Measurements from ENCODE around the gene PVALB.

PVALB gene

DNA sequence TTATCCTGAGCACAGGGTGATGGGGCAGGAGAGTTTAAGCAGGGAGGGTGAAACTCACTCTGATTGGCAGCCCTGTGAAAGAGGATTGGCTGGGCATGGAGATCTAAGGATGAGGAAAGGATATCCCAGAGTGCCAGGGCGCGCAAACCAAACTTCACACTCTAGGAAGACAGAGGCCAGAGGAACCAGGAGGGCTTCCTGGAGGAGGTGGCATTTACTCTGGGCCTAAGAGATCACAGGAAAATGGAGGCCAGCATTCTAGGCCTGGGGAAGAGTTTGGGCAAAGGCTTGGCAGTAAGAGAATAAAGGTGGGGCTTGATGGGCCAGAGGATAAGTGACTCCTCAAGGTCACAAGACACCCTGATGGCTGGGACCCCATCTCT is 43.6 kb upstream of the PVALB start:
- DNase-seq (ENCODE audit: insufficient read length, low spot score) (no peak), FAIRE-seq (no peak)
- TF ChIP-seq POU2F2 (IDR thresholded peaks at IDR 0.05; ENCODE audit: low read depth, low read length) (no peak), PAX5 (IDR thresholded peaks at IDR 0.05; ENCODE audit: insufficient read depth, low read length, severe bottlenecking) (no peak), POLR2A (IDR thresholded peaks at IDR 0.05; ENCODE audit: low read depth, low read length) (no peak), POLR2AphosphoS5 (IDR thresholded peaks at IDR 0.05; ENCODE audit: low read depth, low read length) (no peak), TAF1 (IDR thresholded peaks at IDR 0.05; ENCODE audit: low read depth, low read length) (no peak), SPI1 (IDR thresholded peaks at IDR 0.05; ENCODE audit: low read depth, low read length) (no peak)

DNA sequence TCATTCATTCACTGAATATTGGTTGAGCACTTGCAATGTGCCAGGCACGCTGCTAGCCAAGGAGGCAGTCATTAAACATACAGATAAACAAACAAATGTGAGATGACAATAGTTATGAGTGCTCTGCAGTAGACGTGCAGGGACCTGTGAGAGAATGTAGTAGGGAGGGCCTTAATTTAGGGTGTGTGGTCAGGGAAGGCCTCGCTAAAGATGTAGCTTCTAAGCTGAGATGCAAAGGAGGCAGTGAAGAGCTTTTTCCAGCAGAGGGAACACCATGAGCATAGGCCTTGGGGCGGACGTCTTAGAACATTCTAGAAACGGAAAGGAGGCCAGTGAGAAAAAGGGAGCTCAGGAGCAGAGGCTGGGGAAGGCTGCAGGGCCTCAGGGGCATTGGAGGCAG is 43.2 kb upstream of the PVALB start:
- TF ChIP-seq PAX5 (IDR thresholded peaks at IDR 0.05; ENCODE audit: insufficient read depth, low read length, severe bottlenecking) = no peak
- TF ChIP-seq SPI1 (IDR thresholded peaks at IDR 0.05; ENCODE audit: low read depth, low read length) = no peak
- TF ChIP-seq POU2F2 (IDR thresholded peaks at IDR 0.05; ENCODE audit: low read depth, low read length) = no peak
- no peak for TF ChIP-seq POLR2A (IDR thresholded peaks at IDR 0.05; ENCODE audit: low read depth, low read length)
- TF ChIP-seq TAF1 (IDR thresholded peaks at IDR 0.05; ENCODE audit: low read depth, low read length) = no peak
- TF ChIP-seq POLR2AphosphoS5 (IDR thresholded peaks at IDR 0.05; ENCODE audit: low read depth, low read length) = no peak
- DNase-seq (ENCODE audit: insufficient read length, low spot score) (no peak), FAIRE-seq (peak; percentile 77)

DNA sequence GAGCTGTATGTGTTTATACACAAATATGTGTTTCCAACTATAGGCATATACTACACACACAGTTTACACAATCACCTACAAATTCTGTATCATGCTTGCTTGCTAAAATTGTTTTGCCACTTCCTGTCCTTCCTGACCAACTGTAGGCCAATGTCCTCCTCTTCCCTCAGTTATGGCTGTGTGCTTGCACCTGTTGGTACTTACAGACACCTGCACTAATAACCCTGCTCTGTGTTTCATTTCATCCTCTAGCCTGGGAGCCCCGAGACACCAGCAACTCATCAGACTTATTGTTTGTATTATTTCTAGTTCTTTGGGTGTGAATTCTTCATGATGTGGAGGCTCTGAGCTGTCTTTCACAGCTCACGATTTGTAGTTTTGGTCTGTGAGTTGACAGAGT is 42.1 kb upstream of the PVALB start:
- no peak for DNase-seq (ENCODE audit: insufficient read length, low spot score)
- peak; percentile 67 for FAIRE-seq
- no peak for TF ChIP-seq TAF1 (IDR thresholded peaks at IDR 0.05; ENCODE audit: low read depth, low read length)
- TF ChIP-seq SPI1 (IDR thresholded peaks at IDR 0.05; ENCODE audit: low read depth, low read length) = no peak
- no peak for TF ChIP-seq POLR2AphosphoS5 (IDR thresholded peaks at IDR 0.05; ENCODE audit: low read depth, low read length)
- TF ChIP-seq POLR2A (IDR thresholded peaks at IDR 0.05; ENCODE audit: low read depth, low read length) = no peak
- TF ChIP-seq PAX5 (IDR thresholded peaks at IDR 0.05; ENCODE audit: insufficient read depth, low read length, severe bottlenecking) = no peak
- no peak for TF ChIP-seq POU2F2 (IDR thresholded peaks at IDR 0.05; ENCODE audit: low read depth, low read length)

DNA sequence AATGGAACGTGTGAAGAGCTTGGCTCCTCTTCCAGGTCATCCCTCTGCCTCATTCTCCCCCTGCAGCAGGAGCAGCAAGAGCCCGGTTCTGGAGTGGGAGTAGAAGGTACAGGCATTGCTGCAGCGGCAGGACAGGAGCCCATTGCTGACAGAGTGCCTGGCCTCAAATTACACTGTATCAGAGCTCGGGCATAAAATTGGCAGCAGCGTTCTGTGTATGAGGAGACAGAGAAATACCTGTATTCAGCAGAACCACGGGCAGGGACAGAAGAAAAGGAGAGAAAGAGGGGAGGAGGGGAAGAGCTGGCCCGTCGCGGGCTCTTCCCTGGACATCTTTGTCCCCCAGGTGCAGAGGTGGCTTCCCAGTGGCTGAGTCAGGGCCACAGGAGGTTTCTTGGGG is 41.3 kb upstream of the PVALB start:
- no peak for DNase-seq (ENCODE audit: insufficient read length, low spot score)
- TF ChIP-seq TAF1 (IDR thresholded peaks at IDR 0.05; ENCODE audit: low read depth, low read length) = no peak
- no peak for TF ChIP-seq POLR2AphosphoS5 (IDR thresholded peaks at IDR 0.05; ENCODE audit: low read depth, low read length)
- TF ChIP-seq PAX5 (IDR thresholded peaks at IDR 0.05; ENCODE audit: insufficient read depth, low read length, severe bottlenecking) = no peak
- TF ChIP-seq POLR2A (IDR thresholded peaks at IDR 0.05; ENCODE audit: low read depth, low read length) = no peak
- no peak for TF ChIP-seq POU2F2 (IDR thresholded peaks at IDR 0.05; ENCODE audit: low read depth, low read length)
- no peak for TF ChIP-seq SPI1 (IDR thresholded peaks at IDR 0.05; ENCODE audit: low read depth, low read length)
- no peak for FAIRE-seq

DNA sequence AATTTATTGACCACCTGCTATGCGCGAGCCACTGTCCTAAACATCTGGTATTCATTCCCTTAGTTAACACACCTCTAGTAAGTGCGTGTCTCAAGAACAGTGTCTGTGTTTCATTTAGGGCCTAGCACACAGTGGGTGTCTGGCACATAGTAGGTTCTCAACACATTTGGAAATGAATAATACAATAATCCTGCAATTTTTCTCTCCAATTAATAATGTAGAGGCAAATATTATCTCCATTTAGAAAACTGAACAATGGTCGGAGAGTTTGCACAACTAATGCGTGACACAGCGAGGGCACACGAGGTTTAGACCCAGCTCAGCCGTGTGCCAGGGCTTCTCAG is 39.9 kb upstream of the PVALB start:
- no peak for DNase-seq (ENCODE audit: insufficient read length, low spot score)
- no peak for FAIRE-seq
- no peak for TF ChIP-seq POLR2A (IDR thresholded peaks at IDR 0.05; ENCODE audit: low read depth, low read length)
- TF ChIP-seq SPI1 (IDR thresholded peaks at IDR 0.05; ENCODE audit: low read depth, low read length) = no peak
- TF ChIP-seq TAF1 (IDR thresholded peaks at IDR 0.05; ENCODE audit: low read depth, low read length) = no peak
- TF ChIP-seq PAX5 (IDR thresholded peaks at IDR 0.05; ENCODE audit: insufficient read depth, low read length, severe bottlenecking) = no peak
- TF ChIP-seq POLR2AphosphoS5 (IDR thresholded peaks at IDR 0.05; ENCODE audit: low read depth, low read length) = no peak
- TF ChIP-seq POU2F2 (IDR thresholded peaks at IDR 0.05; ENCODE audit: low read depth, low read length) = no peak

DNA sequence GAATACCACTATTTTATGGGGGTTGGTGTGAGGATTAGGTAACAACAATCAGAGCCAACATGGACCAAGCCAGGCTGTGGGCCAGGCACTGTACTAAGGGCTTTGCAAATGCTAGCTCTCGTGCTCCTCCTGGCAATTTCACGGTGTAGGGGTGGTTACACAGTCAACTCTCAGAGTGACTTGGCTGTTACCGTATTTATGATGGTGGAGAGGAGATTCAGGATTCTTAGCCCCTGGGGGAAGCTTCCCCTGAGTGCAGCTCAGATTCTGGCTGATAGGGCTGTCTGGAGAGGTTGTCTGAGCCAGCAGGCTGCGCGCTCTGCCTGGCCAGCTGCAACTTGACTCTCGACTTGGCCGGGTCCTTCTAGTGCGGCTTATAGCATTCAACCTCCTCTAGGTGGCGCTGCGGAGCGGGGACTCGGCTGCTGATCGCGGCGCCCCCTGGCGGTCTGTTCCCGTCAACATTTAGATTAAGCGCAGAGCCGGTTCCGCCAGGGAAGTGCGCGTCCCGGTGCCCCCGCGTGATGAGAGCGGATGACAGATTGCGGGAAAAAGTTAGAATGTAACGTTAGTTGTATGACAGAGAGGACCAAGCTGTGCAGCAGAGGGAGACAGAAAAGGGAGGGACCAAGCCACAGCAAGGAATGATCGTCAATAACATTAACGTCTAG is 39.4 kb upstream of the PVALB start:
- FAIRE-seq (peak; percentile 99), DNase-seq (ENCODE audit: insufficient read length, low spot score) (peak; percentile 50)
- TF ChIP-seq SPI1 (IDR thresholded peaks at IDR 0.05; ENCODE audit: low read depth, low read length) (0 out of 2 replicates have a peak, but pooled peaks have one; percentile 28), POU2F2 (IDR thresholded peaks at IDR 0.05; ENCODE audit: low read depth, low read length) (0 out of 2 replicates have a peak, but pooled peaks have one; percentile 57), PAX5 (IDR thresholded peaks at IDR 0.05; ENCODE audit: insufficient read depth, low read length, severe bottlenecking) (peak; percentile 54), POLR2A (IDR thresholded peaks at IDR 0.05; ENCODE audit: low read depth, low read length) (no peak), TAF1 (IDR thresholded peaks at IDR 0.05; ENCODE audit: low read depth, low read length) (no peak), POLR2AphosphoS5 (IDR thresholded peaks at IDR 0.05; ENCODE audit: low read depth, low read length) (no peak)

DNA sequence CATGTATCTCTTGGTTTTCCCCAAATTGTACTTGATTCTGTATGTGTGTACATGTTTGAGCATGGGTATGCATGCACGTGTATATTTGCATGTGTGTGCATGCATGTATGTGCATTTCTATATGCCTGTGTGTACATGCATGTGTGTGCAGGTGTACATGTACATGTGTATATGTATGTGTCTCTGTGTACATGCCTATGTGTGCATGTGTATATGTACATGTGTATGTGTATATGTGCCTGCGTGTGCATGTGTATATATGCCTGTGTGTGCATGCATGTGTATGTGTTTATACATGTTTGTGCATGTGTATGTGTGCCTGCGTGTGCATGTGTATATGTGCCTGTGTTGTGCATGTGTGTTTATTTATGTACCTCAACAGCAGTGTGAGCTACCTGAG is 38.6 kb upstream of the PVALB start:
- DNase-seq (ENCODE audit: insufficient read length, low spot score) (no peak), FAIRE-seq (no peak)
- TF ChIP-seq POLR2AphosphoS5 (IDR thresholded peaks at IDR 0.05; ENCODE audit: low read depth, low read length) (no peak), POLR2A (IDR thresholded peaks at IDR 0.05; ENCODE audit: low read depth, low read length) (no peak), POU2F2 (IDR thresholded peaks at IDR 0.05; ENCODE audit: low read depth, low read length) (no peak), SPI1 (IDR thresholded peaks at IDR 0.05; ENCODE audit: low read depth, low read length) (no peak), TAF1 (IDR thresholded peaks at IDR 0.05; ENCODE audit: low read depth, low read length) (no peak), PAX5 (IDR thresholded peaks at IDR 0.05; ENCODE audit: insufficient read depth, low read length, severe bottlenecking) (no peak)

DNA sequence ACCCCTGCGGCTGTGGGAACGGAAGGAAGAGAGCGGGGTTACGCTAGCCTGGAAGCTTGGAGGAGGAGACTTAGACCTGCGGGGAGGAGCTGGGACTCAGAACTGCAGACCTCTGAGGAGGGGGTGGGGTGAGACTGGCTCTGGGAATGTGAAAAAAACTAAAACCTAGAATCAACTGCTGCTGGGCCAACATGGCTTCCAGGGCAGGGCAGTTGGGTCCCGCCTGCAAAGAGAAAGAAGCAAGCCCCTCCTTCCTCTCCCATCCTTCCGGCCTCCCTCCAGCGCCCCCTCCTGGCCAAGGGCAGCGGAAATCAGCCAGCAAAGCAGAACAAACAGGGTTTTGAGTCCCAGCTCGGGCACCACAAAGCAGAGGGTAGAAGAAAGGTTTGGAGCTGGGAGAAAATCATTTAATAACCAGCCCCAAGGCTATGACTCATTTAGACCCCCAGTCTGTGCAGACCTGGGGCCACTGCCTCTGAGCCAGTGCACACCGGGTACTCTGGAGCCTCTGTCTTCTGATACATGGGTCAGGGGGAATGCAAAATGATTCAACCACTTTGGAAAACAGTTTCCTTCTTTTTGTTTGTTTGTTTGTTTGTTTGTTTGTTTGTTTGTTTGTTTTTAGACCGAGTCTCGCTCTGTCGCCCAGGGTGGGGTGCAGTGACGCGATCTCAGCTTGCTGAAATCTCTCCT is 36.7 kb upstream of the PVALB start:
- TF ChIP-seq TAF1 (IDR thresholded peaks at IDR 0.05; ENCODE audit: low read depth, low read length) = no peak
- no peak for TF ChIP-seq POU2F2 (IDR thresholded peaks at IDR 0.05; ENCODE audit: low read depth, low read length)
- no peak for TF ChIP-seq POLR2AphosphoS5 (IDR thresholded peaks at IDR 0.05; ENCODE audit: low read depth, low read length)
- TF ChIP-seq SPI1 (IDR thresholded peaks at IDR 0.05; ENCODE audit: low read depth, low read length) = no peak
- no peak for TF ChIP-seq POLR2A (IDR thresholded peaks at IDR 0.05; ENCODE audit: low read depth, low read length)
- TF ChIP-seq PAX5 (IDR thresholded peaks at IDR 0.05; ENCODE audit: insufficient read depth, low read length, severe bottlenecking) = no peak
- DNase-seq (ENCODE audit: insufficient read length, low spot score) (peak; percentile 70), FAIRE-seq (peak; percentile 76)
